22Rv1 (cell line): ENCODE measurements around the gene LAMB1.

Experiments
- CTCF ChIP-seq: fragments of 450-650 bp; IDR thresholded peaks from 2 replicates; pipeline ENCODE4 v1.5.1; 2017; ENCODE audit warnings: mild to moderate bottlenecking
- ZFX ChIP-seq: fragments of 450-650 bp; IDR thresholded peaks from 2 replicates; pipeline ENCODE4 v1.6.1; 2017; ENCODE audit warnings: antibody characterized with exemption, borderline replicate concordance

- TF ChIP-seq CTCF: no peak
- no peak for TF ChIP-seq ZFX
Observed at GRCh38 chr7:107911981-107912380, 91.0 kb downstream of the LAMB1 start.
